NCI-H187 treated with DMSO at 0.1 percent for 48 hours (cell line): ENCODE measurements around the gene TMEM236.

Source experiments
- DNase-seq: peaks from one replicate; lab custom pipeline; 2025; lab: John Stamatoyannopoulos, UW

TMEM236 gene

GRCh38 chr10:17820943-17821342, 68.9 kb downstream of the TMEM236 start:
- DNase-seq = no peak

- DNase-seq = no peak
Measured at GRCh38 chr10:17821893-17822292, 69.9 kb downstream of the TMEM236 start.

GRCh38 chr10:17831341-17831740, 79.3 kb downstream of the TMEM236 start:
- DNase-seq = no peak

- no peak for DNase-seq
Measured at GRCh38 chr10:17831896-17832295, 79.9 kb downstream of the TMEM236 start.

GRCh38 chr10:17833656-17834055, 81.7 kb downstream of the TMEM236 start:
- DNase-seq = no peak

- DNase-seq = no peak
Measured at GRCh38 chr10:17835688-17836087, 83.7 kb downstream of the TMEM236 start.

- DNase-seq = no peak
Measured at GRCh38 chr10:17836942-17837341, 84.9 kb downstream of the TMEM236 start.

GRCh38 chr10:17838080-17838648, 86.2 kb downstream of the TMEM236 start:
- DNase-seq = no peak

- no peak for DNase-seq
Measured at GRCh38 chr10:17841050-17841449, 89.0 kb downstream of the TMEM236 start.

- DNase-seq = no peak
Measured at GRCh38 chr10:17842641-17843040, 90.6 kb downstream of the TMEM236 start.

GRCh38 chr10:17847585-17848296, 95.7 kb downstream of the TMEM236 start:
- no peak for DNase-seq

GRCh38 chr10:17848646-17849045, 96.6 kb downstream of the TMEM236 start:
- no peak for DNase-seq
